ENCODE measurements around the gene ZNF664.

ZNF664 gene

DNA sequence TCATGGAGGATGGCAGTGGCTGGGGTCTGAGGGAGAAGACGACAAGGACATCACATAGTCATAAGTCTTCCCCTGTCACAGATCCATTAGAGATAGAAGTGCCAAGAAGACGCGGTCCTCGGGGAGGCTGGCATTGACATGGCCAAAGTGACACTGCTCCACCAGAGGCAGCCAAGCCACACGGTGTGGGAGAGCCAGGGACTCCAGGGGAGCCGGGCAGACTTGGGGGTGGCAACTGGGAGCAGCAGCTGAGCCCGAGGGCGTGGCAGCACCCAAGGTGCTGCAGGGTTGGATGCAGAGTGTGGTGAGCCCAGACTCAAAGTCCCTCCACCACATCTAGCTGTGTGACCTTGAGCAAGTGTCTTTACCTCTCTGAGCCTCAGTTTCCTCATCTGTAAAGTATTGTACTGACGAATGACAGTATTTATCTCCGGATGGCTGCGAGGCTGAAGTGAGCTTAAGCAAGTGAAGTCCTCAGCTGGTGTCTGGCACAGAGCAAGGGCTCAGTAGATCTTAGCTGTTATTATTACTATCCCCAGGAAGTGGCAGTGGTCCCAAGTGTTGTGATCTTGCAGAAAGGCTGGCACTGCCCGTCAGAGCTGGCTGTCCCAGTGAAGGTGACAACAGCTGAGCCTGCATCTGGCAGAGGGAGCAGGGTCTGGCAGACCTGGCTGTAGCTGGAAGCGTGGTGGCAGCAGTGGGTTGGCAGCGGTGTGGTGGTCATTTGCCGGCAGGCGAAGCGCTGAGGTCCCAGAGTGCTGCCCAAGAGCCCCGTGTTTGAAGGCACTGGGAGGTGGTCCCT is 54.9 kb downstream of the ZNF664 start:
- no peak overlapping the region for H3K4me3 Mint-ChIP-seq
- no peak overlapping the region for H3K27ac Mint-ChIP-seq
- no peak for DNase-seq
- H3K4me1 Mint-ChIP-seq (ENCODE audit: low read depth), result no peaks in the 10 kb centered on the region
- no peaks in the 10 kb centered on the region for H3K9me3 Mint-ChIP-seq
- H3K27me3 Mint-ChIP-seq, result no peaks in the 10 kb centered on the region
- no peaks in the 10 kb centered on the region for H3K36me3 Mint-ChIP-seq (ENCODE audit: low read depth)

DNA sequence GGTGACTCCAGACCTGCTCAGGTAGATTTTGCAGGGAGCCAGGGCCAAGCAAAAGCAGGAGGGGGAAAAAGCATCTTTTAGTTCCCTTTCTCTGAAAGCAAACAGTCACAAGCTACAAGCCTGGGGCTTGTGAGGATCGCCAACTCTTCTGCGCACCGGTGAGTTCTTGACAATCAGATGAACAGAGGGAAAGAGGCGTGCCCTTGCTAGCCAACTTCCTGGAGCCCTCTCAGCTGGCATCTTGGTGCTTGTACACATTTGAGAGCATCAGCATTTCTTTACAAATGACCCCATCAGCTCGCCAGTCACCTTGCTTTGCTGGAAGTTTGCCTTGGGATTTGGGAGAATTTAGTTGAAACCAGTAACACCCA is 55.5 kb downstream of the ZNF664 start:
- H3K9me3 Mint-ChIP-seq, result no peaks in the 10 kb centered on the region
- no peak overlapping the region for H3K4me3 Mint-ChIP-seq
- H3K27ac Mint-ChIP-seq, result no peak overlapping the region
- H3K4me1 Mint-ChIP-seq (ENCODE audit: low read depth), result no peaks in the 10 kb centered on the region
- DNase-seq, result no peak
- no peaks in the 10 kb centered on the region for H3K36me3 Mint-ChIP-seq (ENCODE audit: low read depth)
- no peaks in the 10 kb centered on the region for H3K27me3 Mint-ChIP-seq

DNA sequence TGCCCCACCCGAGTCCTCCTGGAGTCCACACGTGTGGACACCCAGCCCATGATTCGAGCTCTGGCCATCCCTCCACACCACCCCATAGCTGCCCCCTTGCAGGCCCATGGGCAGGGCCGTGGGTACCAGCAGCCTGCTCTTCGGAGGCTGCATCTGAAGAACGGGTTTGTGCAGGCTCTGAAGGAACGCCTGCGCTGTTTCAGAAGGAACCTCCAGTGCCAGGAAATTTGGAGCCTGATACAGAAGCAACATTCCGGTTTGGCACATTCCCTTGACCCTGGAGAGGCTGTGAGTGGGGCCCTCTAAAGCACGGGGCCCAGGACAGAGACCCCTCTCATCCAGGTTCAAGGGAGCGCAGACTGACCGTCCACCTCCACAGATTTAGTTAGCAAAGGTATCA is 57.0 kb downstream of the ZNF664 start:
- no peak overlapping the region for H3K27ac Mint-ChIP-seq
- no peak overlapping the region for H3K4me3 Mint-ChIP-seq
- no peaks in the 10 kb centered on the region for H3K27me3 Mint-ChIP-seq
- H3K4me1 Mint-ChIP-seq (ENCODE audit: low read depth), result no peaks in the 10 kb centered on the region
- H3K9me3 Mint-ChIP-seq, result no peaks in the 10 kb centered on the region
- DNase-seq, result no peak
- H3K36me3 Mint-ChIP-seq (ENCODE audit: low read depth), result no peaks in the 10 kb centered on the region

DNA sequence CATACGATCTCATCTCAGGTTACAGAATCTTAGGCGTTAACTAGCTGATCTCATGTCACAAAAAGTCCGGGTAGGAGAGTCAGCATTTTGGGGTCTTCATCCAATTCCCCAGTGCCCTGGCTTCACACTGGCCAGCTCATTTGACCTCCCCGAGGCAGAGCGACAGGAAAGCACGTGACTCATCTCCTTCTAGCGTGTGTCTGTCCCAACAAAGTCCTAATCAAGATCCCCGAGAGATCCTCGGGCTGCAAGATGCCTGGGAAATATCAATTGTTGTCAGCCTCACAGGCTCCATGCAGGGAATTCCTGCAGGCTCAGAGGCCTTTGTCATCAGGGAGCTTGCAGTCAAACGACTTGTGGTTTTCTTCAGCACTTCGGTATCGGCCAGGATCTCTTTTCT is 57.5 kb downstream of the ZNF664 start:
- H3K27me3 Mint-ChIP-seq, result no peaks in the 10 kb centered on the region
- H3K27ac Mint-ChIP-seq, result no peak overlapping the region
- no peaks in the 10 kb centered on the region for H3K4me1 Mint-ChIP-seq (ENCODE audit: low read depth)
- no peak overlapping the region for H3K4me3 Mint-ChIP-seq
- no peaks in the 10 kb centered on the region for H3K36me3 Mint-ChIP-seq (ENCODE audit: low read depth)
- no peaks in the 10 kb centered on the region for H3K9me3 Mint-ChIP-seq
- no peak for DNase-seq

DNA sequence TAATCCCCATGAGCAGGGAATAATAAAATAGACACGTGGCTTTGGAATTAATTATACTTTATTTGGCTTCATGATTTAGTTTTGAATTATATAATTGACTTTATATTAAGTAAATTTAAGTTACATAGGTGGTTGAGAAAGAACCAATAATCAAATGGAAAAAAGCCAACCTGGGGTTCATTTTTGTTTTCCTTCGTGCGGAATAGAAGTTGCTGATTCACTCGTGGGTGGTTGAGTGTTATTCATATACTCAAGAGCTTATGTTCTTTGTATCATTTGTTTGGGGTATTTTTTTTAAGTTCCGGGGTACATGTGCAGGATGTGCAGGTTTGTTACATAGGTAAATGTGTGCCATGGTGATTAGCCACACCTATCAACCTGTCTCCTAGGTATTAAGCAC is 58.0 kb downstream of the ZNF664 start:
- Mint-ChIP-seq H3K4me3 (no peak overlapping the region), H3K27me3 (no peaks in the 10 kb centered on the region), H3K27ac (no peak overlapping the region), H3K4me1 (ENCODE audit: low read depth) (no peaks in the 10 kb centered on the region), H3K36me3 (ENCODE audit: low read depth) (no peaks in the 10 kb centered on the region), H3K9me3 (no peaks in the 10 kb centered on the region)
- DNase-seq, result no peak

DNA sequence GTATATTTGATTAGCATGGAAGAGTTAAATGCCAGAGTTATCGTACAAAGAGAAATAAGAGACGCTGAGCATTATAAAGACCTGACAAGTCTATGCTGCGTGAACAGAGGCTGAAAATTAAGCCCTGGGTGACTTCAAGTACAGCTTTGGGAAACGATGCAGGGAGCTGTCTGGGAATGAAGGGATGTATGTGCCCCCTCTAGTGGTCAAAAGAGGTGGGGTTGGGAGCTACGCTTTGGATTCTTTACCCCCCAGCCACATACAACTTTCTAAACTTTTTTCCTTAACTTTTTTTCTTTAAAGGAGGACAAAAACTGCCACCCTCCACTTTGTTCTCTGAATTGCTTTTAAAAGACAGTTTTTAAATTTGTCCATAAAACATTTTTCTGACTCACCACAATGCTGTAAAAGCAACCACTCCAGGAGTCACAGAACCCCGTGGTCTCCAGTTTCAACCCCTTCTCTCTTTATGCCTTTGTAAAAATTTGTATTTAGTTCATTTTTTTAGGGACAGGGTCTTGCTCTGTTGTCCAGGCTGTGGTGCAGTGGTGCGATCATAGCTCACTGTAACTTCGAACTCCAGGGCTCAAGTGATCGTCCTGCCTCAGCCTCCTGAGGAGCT is 59.4 kb downstream of the ZNF664 start:
- no peaks in the 10 kb centered on the region for H3K36me3 Mint-ChIP-seq (ENCODE audit: low read depth)
- no peaks in the 10 kb centered on the region for H3K4me1 Mint-ChIP-seq (ENCODE audit: low read depth)
- no peaks in the 10 kb centered on the region for H3K9me3 Mint-ChIP-seq
- H3K27ac Mint-ChIP-seq, result no peak overlapping the region
- H3K27me3 Mint-ChIP-seq, result peaks cover 7% of the 10 kb centered on the region
- DNase-seq, result no peak
- H3K4me3 Mint-ChIP-seq, result no peak overlapping the region

DNA sequence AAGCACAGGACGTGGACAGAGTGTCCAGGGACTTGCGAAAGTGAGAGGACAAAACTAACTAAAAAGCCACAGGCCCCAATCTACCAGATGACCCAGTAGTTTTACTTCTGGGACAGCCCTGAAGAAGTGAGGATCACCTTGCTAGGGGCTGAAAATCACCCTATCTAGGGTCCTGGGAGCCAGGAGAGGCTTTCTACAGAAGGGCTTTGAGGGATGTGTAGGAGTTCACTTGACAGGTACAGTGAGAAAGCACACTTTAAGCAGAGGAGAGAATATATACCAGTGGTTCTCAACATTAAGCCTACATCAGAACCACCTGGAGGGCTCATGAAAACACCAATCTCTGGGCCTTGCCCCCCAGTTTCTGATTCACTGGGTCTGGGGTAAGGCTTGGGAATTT is 60.8 kb downstream of the ZNF664 start:
- H3K27me3 Mint-ChIP-seq, result peaks cover 7% of the 10 kb centered on the region
- H3K36me3 Mint-ChIP-seq (ENCODE audit: low read depth), result no peaks in the 10 kb centered on the region
- H3K9me3 Mint-ChIP-seq, result no peaks in the 10 kb centered on the region
- H3K4me3 Mint-ChIP-seq, result no peak overlapping the region
- no peak for DNase-seq
- H3K4me1 Mint-ChIP-seq (ENCODE audit: low read depth), result no peaks in the 10 kb centered on the region
- no peak overlapping the region for H3K27ac Mint-ChIP-seq

DNA sequence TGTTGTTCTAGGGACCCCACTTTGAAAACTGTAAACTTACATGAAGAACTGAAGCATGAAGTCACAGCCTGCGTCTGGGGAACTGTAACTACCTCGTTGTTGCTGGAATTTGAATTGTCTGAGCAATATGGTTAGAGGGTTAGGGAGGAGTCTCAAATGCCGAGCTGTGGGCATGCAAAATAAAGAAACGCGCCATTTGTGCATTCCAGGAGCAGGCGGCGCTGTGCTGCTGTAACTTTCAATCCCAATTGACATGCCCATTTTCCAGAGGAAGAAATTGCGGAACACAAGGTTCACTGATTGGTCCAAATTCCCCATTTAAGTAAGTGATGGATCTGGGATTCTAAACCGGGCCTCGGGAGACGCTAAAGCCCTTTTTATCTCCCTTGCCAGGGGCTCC is 61.3 kb downstream of the ZNF664 start:
- Mint-ChIP-seq H3K9me3 (no peaks in the 10 kb centered on the region), H3K27ac (no peak overlapping the region), H3K4me3 (no peak overlapping the region), H3K4me1 (ENCODE audit: low read depth) (no peaks in the 10 kb centered on the region), H3K27me3 (peaks cover 7% of the 10 kb centered on the region), H3K36me3 (ENCODE audit: low read depth) (no peaks in the 10 kb centered on the region)
- no peak for DNase-seq

DNA sequence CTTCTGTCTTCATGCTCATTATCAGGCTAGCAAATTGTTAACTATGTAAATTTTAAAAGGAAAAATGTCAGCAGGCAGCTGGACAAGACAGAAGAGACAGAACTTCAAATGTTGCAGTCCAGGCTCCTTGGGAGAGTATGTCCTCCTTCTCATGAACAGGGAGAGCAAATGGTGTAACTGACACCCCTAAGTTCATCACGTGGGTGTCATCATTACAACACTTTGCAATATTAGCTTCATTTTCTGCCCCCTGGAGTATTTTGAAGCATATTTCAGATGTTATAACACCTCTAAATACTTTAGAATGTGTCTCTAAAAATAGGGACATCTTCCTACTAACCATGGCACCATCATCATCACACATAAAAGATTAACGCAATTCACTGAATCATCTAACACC is 62.1 kb downstream of the ZNF664 start:
- Mint-ChIP-seq H3K27ac (no peak overlapping the region), H3K4me1 (ENCODE audit: low read depth) (no peaks in the 10 kb centered on the region), H3K4me3 (no peak overlapping the region), H3K9me3 (no peaks in the 10 kb centered on the region), H3K36me3 (ENCODE audit: low read depth) (no peaks in the 10 kb centered on the region), H3K27me3 (peaks cover 7% of the 10 kb centered on the region)
- DNase-seq, result no peak

DNA sequence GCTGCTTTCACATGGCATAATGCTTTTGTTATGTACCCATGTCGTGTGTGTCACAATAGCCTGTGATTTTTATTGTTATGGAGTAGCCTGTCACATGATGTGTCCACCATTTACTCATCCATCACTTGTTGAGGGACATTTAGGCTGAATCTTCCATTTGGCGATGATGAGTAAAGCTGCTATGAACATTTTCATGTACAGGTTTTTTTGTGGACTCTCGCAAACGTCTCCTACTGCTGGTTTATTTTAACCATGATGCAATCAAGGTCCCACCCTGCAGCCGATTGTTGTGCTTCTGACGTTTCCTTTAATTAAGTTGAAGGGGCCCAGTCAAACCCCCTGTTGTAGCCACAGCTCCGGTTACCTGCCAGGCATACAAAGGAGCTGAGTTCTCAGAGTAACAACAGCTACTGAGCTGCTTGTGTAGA is 63.2 kb downstream of the ZNF664 start:
- H3K36me3 Mint-ChIP-seq (ENCODE audit: low read depth), result no peaks in the 10 kb centered on the region
- DNase-seq, result no peak
- no peaks in the 10 kb centered on the region for H3K4me1 Mint-ChIP-seq (ENCODE audit: low read depth)
- H3K27ac Mint-ChIP-seq, result no peak overlapping the region
- H3K27me3 Mint-ChIP-seq, result peaks cover 7% of the 10 kb centered on the region
- H3K4me3 Mint-ChIP-seq, result no peak overlapping the region
- H3K9me3 Mint-ChIP-seq, result no peaks in the 10 kb centered on the region

DNA sequence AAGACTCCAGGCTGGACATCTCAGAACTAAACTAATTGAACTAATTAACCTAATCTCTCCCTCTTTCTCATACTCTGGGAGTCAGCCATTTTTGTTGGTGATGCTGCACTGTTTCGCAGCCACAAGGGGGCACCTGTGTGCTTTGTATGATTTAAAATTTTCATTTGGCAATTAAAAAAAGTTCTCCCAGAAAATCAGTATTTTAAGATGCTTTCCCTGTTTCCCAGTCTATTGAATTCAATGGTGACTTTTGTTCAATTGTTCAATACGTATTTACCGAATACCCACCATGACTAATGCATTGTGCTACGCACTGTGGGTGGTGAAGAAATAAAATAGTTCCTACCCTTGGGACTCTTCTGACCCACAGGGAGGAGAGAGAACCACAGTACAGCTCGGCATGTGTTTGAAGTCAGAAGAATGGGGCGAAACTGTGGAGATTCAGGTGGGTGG is 63.7 kb downstream of the ZNF664 start:
- peak; percentile 56 for DNase-seq
- no peaks in the 10 kb centered on the region for H3K4me1 Mint-ChIP-seq (ENCODE audit: low read depth)
- H3K9me3 Mint-ChIP-seq, result no peaks in the 10 kb centered on the region
- H3K27me3 Mint-ChIP-seq, result peaks cover 7% of the 10 kb centered on the region
- H3K27ac Mint-ChIP-seq, result no peak overlapping the region
- no peak overlapping the region for H3K4me3 Mint-ChIP-seq
- no peaks in the 10 kb centered on the region for H3K36me3 Mint-ChIP-seq (ENCODE audit: low read depth)

DNA sequence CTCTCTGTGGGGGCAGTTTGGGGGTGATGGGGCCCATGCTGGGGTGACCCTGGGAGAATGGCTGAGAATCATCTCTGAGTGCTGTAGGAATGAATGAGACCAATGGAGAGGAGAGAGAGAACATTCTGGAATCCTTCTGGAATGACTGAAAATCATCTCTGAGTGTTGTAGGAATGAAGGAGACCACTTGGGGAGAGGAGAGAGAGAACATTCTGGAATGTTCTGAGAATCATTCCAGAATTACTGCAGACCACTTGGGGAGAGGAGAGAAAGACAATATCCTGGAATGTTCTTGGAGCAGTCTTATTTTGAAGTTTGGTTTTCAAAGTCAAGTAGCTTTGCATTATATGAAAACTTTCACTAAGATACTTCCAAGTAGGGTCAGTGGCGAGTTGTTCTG is 64.3 kb downstream of the ZNF664 start:
- no peaks in the 10 kb centered on the region for H3K4me1 Mint-ChIP-seq (ENCODE audit: low read depth)
- H3K27me3 Mint-ChIP-seq, result peaks cover 7% of the 10 kb centered on the region
- H3K36me3 Mint-ChIP-seq (ENCODE audit: low read depth), result no peaks in the 10 kb centered on the region
- H3K9me3 Mint-ChIP-seq, result no peaks in the 10 kb centered on the region
- H3K27ac Mint-ChIP-seq, result no peak overlapping the region
- DNase-seq, result no peak
- H3K4me3 Mint-ChIP-seq, result no peak overlapping the region

DNA sequence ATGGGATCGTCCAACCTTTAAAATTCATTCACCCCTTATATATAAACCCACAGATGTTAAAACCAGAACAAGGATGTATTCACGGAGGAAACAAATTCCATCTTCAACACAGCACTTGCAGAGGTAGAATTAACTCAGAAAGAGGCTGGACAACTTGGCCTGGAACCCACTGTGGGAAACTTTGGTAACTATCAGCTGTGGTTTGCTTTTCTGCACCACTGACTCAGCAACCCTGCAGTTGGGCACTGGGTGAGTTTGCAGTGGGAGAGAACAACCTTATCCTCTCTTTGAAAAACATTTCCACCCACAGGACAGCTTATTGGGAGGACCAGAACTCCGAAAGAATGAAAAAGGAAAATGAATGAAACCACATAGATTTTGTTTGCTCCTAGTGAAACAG is 66.3 kb downstream of the ZNF664 start:
- peaks cover 11% of the 10 kb centered on the region for H3K27me3 Mint-ChIP-seq

DNA sequence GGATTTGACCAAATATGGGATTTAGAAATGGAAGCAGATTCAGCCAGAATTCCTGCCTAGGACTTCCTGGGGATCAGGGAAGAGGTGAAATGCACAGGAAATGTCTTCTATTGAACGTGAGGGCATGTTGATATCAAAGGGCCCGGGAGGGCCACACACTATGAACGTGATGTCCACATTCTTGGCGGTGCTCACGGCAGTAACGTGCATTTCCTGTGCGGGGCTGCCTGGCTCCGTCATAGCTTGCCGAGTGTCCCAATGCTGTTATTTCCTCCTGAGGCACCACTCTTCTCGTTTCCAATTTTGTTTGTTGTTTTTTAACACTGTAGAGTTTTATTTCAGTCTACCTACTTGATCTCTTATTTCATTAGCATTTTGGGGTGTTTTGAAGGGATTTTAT is 67.3 kb downstream of the ZNF664 start:
- Mint-ChIP-seq H3K4me1 (ENCODE audit: low read depth) (peaks cover 5% of the 10 kb centered on the region), H3K36me3 (ENCODE audit: low read depth) (no peaks in the 10 kb centered on the region), H3K4me3 (no peak overlapping the region), H3K27me3 (peaks cover 12% of the 10 kb centered on the region), H3K9me3 (no peaks in the 10 kb centered on the region), H3K27ac (no peak overlapping the region)
- DNase-seq, result no peak

More for the DNA sequence above, 66.3 kb downstream of the ZNF664 start:
- DNase-seq, result no peak
- H3K9me3 Mint-ChIP-seq, result no peaks in the 10 kb centered on the region
- H3K4me1 Mint-ChIP-seq (ENCODE audit: low read depth), result peaks cover 5% of the 10 kb centered on the region
- H3K4me3 Mint-ChIP-seq, result no peak overlapping the region
- no peaks in the 10 kb centered on the region for H3K36me3 Mint-ChIP-seq (ENCODE audit: low read depth)
- H3K27ac Mint-ChIP-seq, result no peak overlapping the region

DNA sequence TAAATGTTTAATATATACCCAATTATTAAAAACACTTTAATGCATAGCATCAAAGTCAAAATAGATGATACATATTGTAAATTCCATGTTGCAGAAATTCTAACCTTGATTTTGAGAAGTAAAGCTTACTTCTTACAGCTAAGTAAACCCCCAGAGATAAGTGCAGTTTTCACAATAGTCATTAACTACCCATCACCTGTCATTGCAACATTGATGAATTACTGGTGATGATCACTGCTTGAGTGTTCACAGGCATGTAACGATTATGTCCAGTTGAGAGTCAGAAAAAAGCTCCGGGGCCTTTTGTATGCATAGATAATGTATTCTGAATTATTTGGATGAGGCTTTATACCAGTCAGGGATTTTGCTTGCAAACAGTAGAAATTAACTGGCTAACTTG is 67.7 kb downstream of the ZNF664 start:
- H3K27ac Mint-ChIP-seq, result no peak overlapping the region
- DNase-seq, result no peak
- no peaks in the 10 kb centered on the region for H3K9me3 Mint-ChIP-seq
- H3K36me3 Mint-ChIP-seq (ENCODE audit: low read depth), result no peaks in the 10 kb centered on the region
- no peak overlapping the region for H3K4me3 Mint-ChIP-seq
- H3K4me1 Mint-ChIP-seq (ENCODE audit: low read depth), result peaks cover 7% of the 10 kb centered on the region
- peaks cover 12% of the 10 kb centered on the region for H3K27me3 Mint-ChIP-seq

All from activated T-cell treated with anti-CD3 and anti-CD28 coated beads, Interleukin-2, amount 50 U/mL, for 24 hours (primary cell).